HG03196 (cell line): Measurements from ENCODE around the gene SUN5.
"Not testable (repeated sequence)": the region's sequence is repeated elsewhere in the genome, so short reads cannot be mapped to it uniquely, and the experiment has no call there.

Source experiments
- ATAC-seq: cut with Tn5 transposase; IDR thresholded peaks from one replicate; pipeline ENCODE4 v1.9.1; 2021; ENCODE audit not compliant: unreplicated experiment

The SUN5 gene

DNA sequence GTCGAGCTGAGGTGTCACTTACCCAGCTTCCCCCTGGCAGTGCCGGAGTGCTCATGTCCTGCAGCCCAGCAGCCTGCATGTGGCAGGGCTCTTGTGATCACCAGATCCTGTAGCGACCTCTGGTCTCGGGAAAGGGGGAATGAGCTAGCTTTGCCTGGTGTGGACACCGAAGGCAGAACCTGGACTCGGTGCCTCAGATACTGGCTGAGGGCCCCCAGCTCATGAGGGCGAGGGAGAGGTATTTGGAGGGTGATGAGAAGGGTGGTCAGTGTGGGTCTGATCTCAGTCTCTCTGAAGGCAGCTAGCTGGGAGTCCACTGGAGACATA is 26.3 kb downstream of the SUN5 start:
- ATAC-seq: no peak

DNA sequence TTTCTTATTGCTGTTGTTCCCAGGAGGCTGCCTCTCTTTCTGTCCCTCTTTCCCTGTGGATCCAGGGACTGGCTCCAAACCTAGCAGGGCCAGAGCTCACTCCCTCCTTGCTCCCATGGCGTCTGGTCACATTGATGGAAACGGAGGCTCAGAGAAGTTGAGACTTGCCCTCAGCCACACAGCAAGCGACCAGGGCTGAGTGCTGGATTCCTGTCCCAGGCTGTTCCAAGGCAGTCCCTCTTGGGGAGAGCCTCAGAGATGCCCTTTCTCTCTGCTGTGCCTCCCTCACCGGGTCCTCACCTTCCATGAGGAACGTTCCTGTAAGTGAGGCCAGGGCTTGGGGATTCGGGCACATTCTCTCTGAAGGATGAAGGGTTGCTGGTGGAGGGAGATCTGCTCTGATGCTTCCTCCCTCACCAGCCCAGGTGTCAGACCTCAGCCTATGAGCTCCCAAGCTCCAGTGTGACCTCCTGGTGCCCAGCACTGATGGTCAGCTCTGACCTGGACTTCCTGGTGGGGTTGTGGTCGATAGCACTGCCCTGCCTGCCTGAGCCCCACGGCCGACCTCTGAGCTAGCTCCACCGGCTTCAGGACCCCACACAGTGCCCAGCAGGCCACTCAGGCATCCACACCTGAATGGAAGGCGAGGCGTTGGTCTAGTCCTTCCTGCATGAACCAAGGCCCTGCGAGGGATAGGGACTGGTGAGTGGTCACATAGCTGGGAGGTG is 26.8 kb downstream of the SUN5 start:
- ATAC-seq: no peak

- no peak for ATAC-seq
Observed at GRCh38 chr20:32976746-32977145, 27.5 kb downstream of the SUN5 start.

DNA sequence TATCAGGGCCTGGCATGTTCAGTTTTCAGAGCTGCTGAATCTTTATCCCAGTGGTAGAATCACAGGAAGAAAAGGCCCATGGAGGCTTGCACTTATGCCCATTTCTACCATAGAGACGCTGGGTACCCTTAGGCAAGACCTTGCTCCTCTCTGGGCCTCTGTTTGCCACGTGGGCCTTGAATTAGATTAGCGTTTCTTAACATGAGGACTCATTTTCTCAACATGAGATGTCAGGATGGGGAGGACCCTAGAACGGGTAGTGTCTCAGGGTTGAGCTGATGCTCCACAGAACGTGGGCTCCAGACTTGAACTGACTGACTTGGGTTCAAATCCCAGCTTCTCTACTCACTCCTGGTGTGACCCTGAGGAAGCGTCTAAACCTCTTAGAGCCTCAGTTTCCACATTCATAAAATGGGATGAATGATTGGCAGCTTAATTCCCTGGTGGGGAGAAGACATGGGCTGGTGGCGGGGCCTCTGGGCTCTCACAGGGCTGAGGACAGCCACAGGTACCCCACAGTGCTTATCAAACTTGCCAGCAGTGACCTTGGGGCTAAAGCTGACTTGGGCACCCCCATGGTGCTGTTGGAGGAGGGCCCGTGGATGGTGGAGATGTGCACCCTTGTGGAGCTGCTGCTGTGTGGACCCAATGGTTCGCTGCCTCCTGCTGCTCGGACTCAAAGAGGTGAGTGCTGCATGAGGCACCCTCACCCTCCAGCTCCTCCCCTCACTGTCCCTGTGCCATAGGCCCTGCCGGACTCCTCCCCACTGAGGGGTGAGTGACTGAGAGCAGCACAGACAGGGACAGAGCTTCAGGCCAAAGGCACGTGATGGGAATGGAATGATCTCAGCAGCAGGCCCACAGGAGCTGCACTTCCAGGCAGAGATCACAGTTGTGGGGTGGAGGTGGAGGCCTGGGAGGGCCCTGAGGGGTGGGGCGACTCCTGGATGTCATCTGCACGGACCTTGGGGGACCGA is 28.2 kb downstream of the SUN5 start:
- ATAC-seq: no peak

DNA sequence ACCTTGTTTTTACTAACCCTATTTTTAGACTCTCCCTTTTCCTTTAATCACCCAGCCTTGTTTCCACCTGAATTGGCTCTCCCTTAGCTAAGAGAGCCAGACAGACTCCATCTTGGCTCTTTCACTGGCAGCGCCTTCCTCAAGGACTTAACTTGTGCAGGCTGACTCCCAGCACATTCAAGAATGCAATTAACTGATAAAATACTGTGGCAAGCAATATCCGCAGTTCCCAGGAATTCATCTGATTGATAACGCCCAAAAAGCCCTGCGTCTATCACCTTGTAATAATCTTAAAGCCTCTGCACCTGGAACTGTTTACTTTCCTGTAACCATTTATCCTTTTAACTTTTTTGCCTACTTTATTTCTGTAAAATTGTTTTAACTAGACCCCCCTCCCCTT is 29.1 kb downstream of the SUN5 start:
- ATAC-seq: not testable (repeated sequence)

- not testable (repeated sequence) for ATAC-seq
Observed at GRCh38 chr20:32974204-32975064, 29.8 kb downstream of the SUN5 start.

GRCh38 chr20:32973077-32973717 is 31.0 kb downstream of the SUN5 start:
- ATAC-seq: no peak

- ATAC-seq: peak; percentile 76
Observed at GRCh38 chr20:32972181-32973076, 31.8 kb downstream of the SUN5 start.

DNA sequence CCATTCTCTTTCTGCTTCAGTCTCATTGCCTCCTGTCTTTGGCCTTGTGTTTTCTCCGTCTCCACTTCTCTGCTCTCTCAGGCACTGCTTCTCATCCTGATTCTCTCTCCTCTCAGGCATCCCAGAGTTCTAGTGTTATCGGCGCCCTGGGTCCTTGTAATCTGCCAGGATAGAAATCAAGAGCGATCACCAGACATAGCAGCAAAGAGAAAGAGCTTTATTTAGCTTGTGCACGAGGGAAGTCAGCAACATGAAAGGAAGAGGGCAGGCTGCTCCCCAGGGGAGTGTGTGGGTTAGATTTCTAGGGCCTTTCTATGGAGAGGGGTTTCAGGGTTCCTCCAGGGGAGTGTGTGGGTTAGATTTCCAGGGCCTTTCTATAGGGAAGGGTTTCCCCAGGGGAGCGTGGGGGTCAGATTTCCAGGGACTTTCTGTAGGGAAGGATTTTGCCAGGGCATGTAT is 32.5 kb downstream of the SUN5 start:
- ATAC-seq: no peak

GRCh38 chr20:32970973-32971300 is 33.3 kb downstream of the SUN5 start:
- no peak for ATAC-seq

GRCh38 chr20:32970115-32970972 is 33.9 kb downstream of the SUN5 start:
- no peak for ATAC-seq

- no peak for ATAC-seq
Observed at GRCh38 chr20:32969356-32970114, 34.7 kb downstream of the SUN5 start.

DNA sequence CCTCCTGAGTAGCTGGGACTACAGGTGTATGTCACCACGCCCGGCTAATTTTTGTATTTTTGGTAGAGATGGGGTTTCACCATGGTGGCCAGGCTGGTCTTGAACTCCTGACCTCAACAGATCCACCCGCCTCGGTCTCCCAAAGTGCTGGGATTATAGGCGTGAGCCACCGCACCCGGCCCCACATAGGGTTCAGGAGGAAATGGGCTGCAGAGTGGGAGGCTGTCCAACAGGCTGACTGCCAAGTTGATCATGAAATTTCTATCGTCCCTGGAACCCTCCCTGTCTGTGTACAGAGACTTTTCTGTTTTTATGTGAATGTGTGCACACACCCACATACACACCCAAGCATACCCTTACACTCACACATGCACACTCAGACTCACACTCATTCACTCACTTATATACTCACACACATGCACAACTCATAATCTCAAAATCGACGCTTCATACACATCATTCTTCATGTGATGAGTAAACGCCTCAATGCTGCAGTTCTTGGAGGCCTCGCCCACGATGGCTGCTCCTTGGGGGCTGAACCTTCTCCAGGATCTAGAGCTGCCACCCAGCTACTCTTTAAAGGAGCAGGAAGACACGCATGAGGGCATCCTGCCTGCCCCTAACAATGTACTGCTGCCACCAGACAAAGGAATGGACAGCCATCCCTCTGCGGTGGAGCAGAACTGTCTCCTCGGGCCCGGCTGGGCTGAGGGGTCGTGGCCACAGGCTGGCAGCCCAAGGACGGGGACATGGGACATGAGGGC is 35.6 kb downstream of the SUN5 start:
- ATAC-seq: no peak

DNA sequence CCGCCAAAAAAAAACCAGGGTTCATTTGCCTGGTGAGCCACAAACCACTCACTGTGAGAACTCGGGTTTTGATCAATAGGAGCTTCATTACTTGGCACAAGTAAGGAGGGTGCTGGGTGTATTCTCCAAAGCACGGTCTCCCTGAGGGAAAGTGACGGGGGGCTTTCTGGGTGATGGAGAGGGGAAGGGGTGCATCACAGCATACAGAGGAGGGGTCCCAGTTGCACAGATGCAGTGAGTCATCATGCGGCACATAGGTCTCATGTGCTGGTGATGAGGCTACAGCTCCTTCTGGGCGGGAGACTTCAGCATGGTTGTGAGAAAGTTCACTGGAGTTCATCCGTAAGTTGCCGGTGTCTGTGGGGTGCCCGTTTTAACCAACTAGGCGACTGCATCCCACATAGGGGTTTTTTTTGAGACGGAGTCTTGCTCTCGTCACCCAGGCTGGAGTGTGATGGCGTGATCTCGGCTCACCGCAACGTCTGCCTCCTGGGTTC is 36.2 kb downstream of the SUN5 start:
- ATAC-seq: no peak

- ATAC-seq: no peak
Observed at GRCh38 chr20:32966881-32967781, 37.1 kb downstream of the SUN5 start.

DNA sequence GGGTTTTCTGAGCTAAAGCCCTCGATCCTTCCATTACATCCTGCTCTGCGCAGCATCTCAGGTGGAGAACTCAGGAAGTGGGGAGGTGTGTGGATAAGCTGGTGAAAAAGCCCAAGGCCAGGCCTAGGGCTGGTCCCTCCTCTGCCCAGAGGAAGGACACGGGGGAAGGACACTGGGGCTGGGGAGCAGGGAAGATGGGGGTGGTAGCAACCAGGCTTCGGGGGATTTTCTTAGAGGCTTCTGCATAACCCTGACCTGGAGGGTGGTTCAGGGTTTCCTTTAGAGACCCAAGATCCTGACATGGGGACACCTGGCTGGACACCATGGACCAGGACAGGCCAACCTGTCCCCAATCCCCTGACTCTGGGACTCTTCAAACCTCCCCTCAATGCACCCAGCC is 37.9 kb downstream of the SUN5 start:
- no peak for ATAC-seq
